ENCODE data around the gene MAST4.

The MAST4 gene

GRCh38 chr5:66567474-66567873, 28.7 kb upstream of the MAST4 start:
- Histone ChIP-seq H3K36me3 (ENCODE audit: insufficient read depth, low read length) (no peaks in the 10 kb centered on the region), H3K9ac (ENCODE audit: low read depth, low read length) (no peak overlapping the region), H3K27me3 (ENCODE audit: control insufficient read depth, insufficient read depth, low read length) (peaks cover 6% of the 10 kb centered on the region), H3K4me1 (ENCODE audit: control insufficient read depth, insufficient read depth, low read length) (no peaks in the 10 kb centered on the region), H3K4me2 (ENCODE audit: low read length) (no peak overlapping the region), H3K4me3 (ENCODE audit: low read length) (no peak overlapping the region), H3K9me3 (replicated peaks; ENCODE audit: low read length) (no peaks in the 10 kb centered on the region)

GRCh38 chr5:66570201-66570600, 26.0 kb upstream of the MAST4 start:
- H3K4me2 ChIP-seq (ENCODE audit: low read length) = no peak overlapping the region
- H3K9ac ChIP-seq (ENCODE audit: low read depth, low read length) = no peak overlapping the region
- H3K9me3 ChIP-seq (replicated peaks; ENCODE audit: low read length) = no peaks in the 10 kb centered on the region
- H3K36me3 ChIP-seq (ENCODE audit: insufficient read depth, low read length) = no peaks in the 10 kb centered on the region
- peaks cover 6% of the 10 kb centered on the region for H3K27me3 ChIP-seq (ENCODE audit: control insufficient read depth, insufficient read depth, low read length)
- no peak overlapping the region for H3K4me3 ChIP-seq (ENCODE audit: low read length)
- H3K4me1 ChIP-seq (ENCODE audit: control insufficient read depth, insufficient read depth, low read length) = no peaks in the 10 kb centered on the region

- no peak overlapping the region for H3K9ac ChIP-seq (ENCODE audit: low read depth, low read length)
- peaks cover 13% of the 10 kb centered on the region for H3K27me3 ChIP-seq (ENCODE audit: control insufficient read depth, insufficient read depth, low read length)
- H3K4me1 ChIP-seq (ENCODE audit: control insufficient read depth, insufficient read depth, low read length) = no peaks in the 10 kb centered on the region
- H3K4me2 ChIP-seq (ENCODE audit: low read length) = no peak overlapping the region
- H3K9me3 ChIP-seq (replicated peaks; ENCODE audit: low read length) = no peaks in the 10 kb centered on the region
- H3K36me3 ChIP-seq (ENCODE audit: insufficient read depth, low read length) = no peaks in the 10 kb centered on the region
- no peak overlapping the region for H3K4me3 ChIP-seq (ENCODE audit: low read length)
These were observed 22.5 kb upstream of the MAST4 start for GRCh38 chr5:66573733-66574132.

GRCh38 chr5:66582499-66583165, 13.6 kb upstream of the MAST4 start:
- H3K9ac ChIP-seq (ENCODE audit: low read depth, low read length) = no peak overlapping the region
- no peak overlapping the region for H3K4me3 ChIP-seq (ENCODE audit: low read length)
- H3K27me3 ChIP-seq (ENCODE audit: control insufficient read depth, insufficient read depth, low read length) = peaks cover 6% of the 10 kb centered on the region
- no peaks in the 10 kb centered on the region for H3K4me1 ChIP-seq (ENCODE audit: control insufficient read depth, insufficient read depth, low read length)
- no peaks in the 10 kb centered on the region for H3K9me3 ChIP-seq (replicated peaks; ENCODE audit: low read length)
- H3K4me2 ChIP-seq (ENCODE audit: low read length) = no peak overlapping the region
- no peaks in the 10 kb centered on the region for H3K36me3 ChIP-seq (ENCODE audit: insufficient read depth, low read length)

GRCh38 chr5:66585291-66585690, 10.9 kb upstream of the MAST4 start:
- no peaks in the 10 kb centered on the region for H3K9me3 ChIP-seq (replicated peaks; ENCODE audit: low read length)
- peaks cover 6% of the 10 kb centered on the region for H3K27me3 ChIP-seq (ENCODE audit: control insufficient read depth, insufficient read depth, low read length)
- H3K4me2 ChIP-seq (ENCODE audit: low read length) = no peak overlapping the region
- no peaks in the 10 kb centered on the region for H3K36me3 ChIP-seq (ENCODE audit: insufficient read depth, low read length)
- no peaks in the 10 kb centered on the region for H3K4me1 ChIP-seq (ENCODE audit: control insufficient read depth, insufficient read depth, low read length)
- H3K9ac ChIP-seq (ENCODE audit: low read depth, low read length) = no peak overlapping the region
- H3K4me3 ChIP-seq (ENCODE audit: low read length) = no peak overlapping the region

GRCh38 chr5:66587771-66588170, 8.4 kb upstream of the MAST4 start:
- no peak overlapping the region for H3K9ac ChIP-seq (ENCODE audit: low read depth, low read length)
- H3K36me3 ChIP-seq (ENCODE audit: insufficient read depth, low read length) = no peaks in the 10 kb centered on the region
- no peaks in the 10 kb centered on the region for H3K9me3 ChIP-seq (replicated peaks; ENCODE audit: low read length)

GRCh38 chr5:66596636-66597182, 516 bp downstream of the MAST4 start:
- no peak overlapping the region for H3K9ac ChIP-seq (ENCODE audit: low read depth, low read length)
- no peaks in the 10 kb centered on the region for H3K9me3 ChIP-seq (replicated peaks; ENCODE audit: low read length)
- H3K36me3 ChIP-seq (ENCODE audit: insufficient read depth, low read length) = no peaks in the 10 kb centered on the region
- peak overlapping the region; percentile 99 for H3K4me2 ChIP-seq (ENCODE audit: low read length)
- H3K4me1 ChIP-seq (ENCODE audit: control insufficient read depth, insufficient read depth, low read length) = peaks cover 15% of the 10 kb centered on the region
- H3K4me3 ChIP-seq (ENCODE audit: low read length) = peak overlapping the region; percentile 82
- H3K27me3 ChIP-seq (ENCODE audit: control insufficient read depth, insufficient read depth, low read length) = peaks cover 82% of the 10 kb centered on the region

More at GRCh38 chr5:66587771-66588170, 8.4 kb upstream of the MAST4 start:
- no peak overlapping the region for H3K4me3 ChIP-seq (ENCODE audit: low read length)
- peaks cover 19% of the 10 kb centered on the region for H3K27me3 ChIP-seq (ENCODE audit: control insufficient read depth, insufficient read depth, low read length)
- H3K4me2 ChIP-seq (ENCODE audit: low read length) = no peak overlapping the region
- no peaks in the 10 kb centered on the region for H3K4me1 ChIP-seq (ENCODE audit: control insufficient read depth, insufficient read depth, low read length)

- H3K4me1 ChIP-seq (ENCODE audit: control insufficient read depth, insufficient read depth, low read length) = peaks cover 15% of the 10 kb centered on the region
- H3K36me3 ChIP-seq (ENCODE audit: insufficient read depth, low read length) = no peaks in the 10 kb centered on the region
- no peaks in the 10 kb centered on the region for H3K9me3 ChIP-seq (replicated peaks; ENCODE audit: low read length)
- peaks cover 84% of the 10 kb centered on the region for H3K27me3 ChIP-seq (ENCODE audit: control insufficient read depth, insufficient read depth, low read length)
- no peak overlapping the region for H3K9ac ChIP-seq (ENCODE audit: low read depth, low read length)
- H3K4me2 ChIP-seq (ENCODE audit: low read length) = peak overlapping the region; percentile 99
- peak overlapping the region; percentile 82 for H3K4me3 ChIP-seq (ENCODE audit: low read length)
These were observed 1.1 kb downstream of the MAST4 start for GRCh38 chr5:66597183-66597757.

- Histone ChIP-seq H3K4me3 (ENCODE audit: low read length) (no peak overlapping the region), H3K36me3 (ENCODE audit: insufficient read depth, low read length) (no peaks in the 10 kb centered on the region), H3K27me3 (ENCODE audit: control insufficient read depth, insufficient read depth, low read length) (peaks cover 76% of the 10 kb centered on the region), H3K9me3 (replicated peaks; ENCODE audit: low read length) (no peaks in the 10 kb centered on the region), H3K9ac (ENCODE audit: low read depth, low read length) (no peak overlapping the region), H3K4me1 (ENCODE audit: control insufficient read depth, insufficient read depth, low read length) (peaks cover under 1% of the 10 kb centered on the region), H3K4me2 (ENCODE audit: low read length) (no peak overlapping the region)
These were observed 6.4 kb downstream of the MAST4 start for GRCh38 chr5:66602621-66603020.

- no peaks in the 10 kb centered on the region for H3K36me3 ChIP-seq (ENCODE audit: insufficient read depth, low read length)
- H3K27me3 ChIP-seq (ENCODE audit: control insufficient read depth, insufficient read depth, low read length) = peaks cover 71% of the 10 kb centered on the region
- no peak overlapping the region for H3K4me3 ChIP-seq (ENCODE audit: low read length)
- H3K4me1 ChIP-seq (ENCODE audit: control insufficient read depth, insufficient read depth, low read length) = no peaks in the 10 kb centered on the region
- H3K4me2 ChIP-seq (ENCODE audit: low read length) = no peak overlapping the region
- no peaks in the 10 kb centered on the region for H3K9me3 ChIP-seq (replicated peaks; ENCODE audit: low read length)
- H3K9ac ChIP-seq (ENCODE audit: low read depth, low read length) = no peak overlapping the region
These were observed 7.0 kb downstream of the MAST4 start for GRCh38 chr5:66603164-66603563.

- no peak overlapping the region for H3K9ac ChIP-seq (ENCODE audit: low read depth, low read length)
- no peaks in the 10 kb centered on the region for H3K9me3 ChIP-seq (replicated peaks; ENCODE audit: low read length)
- no peaks in the 10 kb centered on the region for H3K4me1 ChIP-seq (ENCODE audit: control insufficient read depth, insufficient read depth, low read length)
- no peak overlapping the region for H3K4me3 ChIP-seq (ENCODE audit: low read length)
- H3K4me2 ChIP-seq (ENCODE audit: low read length) = no peak overlapping the region
- no peaks in the 10 kb centered on the region for H3K36me3 ChIP-seq (ENCODE audit: insufficient read depth, low read length)
- peaks cover 64% of the 10 kb centered on the region for H3K27me3 ChIP-seq (ENCODE audit: control insufficient read depth, insufficient read depth, low read length)
These were observed 7.7 kb downstream of the MAST4 start for GRCh38 chr5:66603881-66604280.

- H3K9me3 ChIP-seq (replicated peaks; ENCODE audit: low read length) = no peaks in the 10 kb centered on the region
- H3K4me1 ChIP-seq (ENCODE audit: control insufficient read depth, insufficient read depth, low read length) = no peaks in the 10 kb centered on the region
- peaks cover 51% of the 10 kb centered on the region for H3K27me3 ChIP-seq (ENCODE audit: control insufficient read depth, insufficient read depth, low read length)
- no peak overlapping the region for H3K9ac ChIP-seq (ENCODE audit: low read depth, low read length)
- no peaks in the 10 kb centered on the region for H3K36me3 ChIP-seq (ENCODE audit: insufficient read depth, low read length)
- no peak overlapping the region for H3K4me3 ChIP-seq (ENCODE audit: low read length)
- H3K4me2 ChIP-seq (ENCODE audit: low read length) = no peak overlapping the region
These were observed 10.5 kb downstream of the MAST4 start for GRCh38 chr5:66606713-66607112.
